ENCODE results near the gene FNDC10.

GRCh38 chr1:1582585-1583346 lies 17.2 kb downstream of the FNDC10 start:
- TF ChIP-seq TAF1 (IDR thresholded peaks at IDR 0.05; ENCODE audit: low read depth) (no peak), REST (IDR thresholded peaks at IDR 0.05; ENCODE audit: low read depth) (no peak), YY1 (IDR thresholded peaks at IDR 0.05; ENCODE audit: low read depth) (no peak), EP300 (IDR thresholded peaks at IDR 0.05; ENCODE audit: borderline replicate concordance) (no peak), TEAD4 (IDR thresholded peaks at IDR 0.05) (no peak), RAD21 (IDR thresholded peaks at IDR 0.05; ENCODE audit: low read depth) (no peak), CEBPB (IDR thresholded peaks at IDR 0.05) (no peak), CREB1 (IDR thresholded peaks at IDR 0.05; ENCODE audit: low read depth) (no peak), FOXM1 (IDR thresholded peaks at IDR 0.05; ENCODE audit: borderline replicate concordance, low read depth) (no peak), USF1 (IDR thresholded peaks at IDR 0.05) (no peak), NFIC (IDR thresholded peaks at IDR 0.05) (no peak), ZBTB7A (IDR thresholded peaks at IDR 0.05; ENCODE audit: low read depth) (no peak), MAX (IDR thresholded peaks at IDR 0.05) (no peak), EGR1 (IDR thresholded peaks at IDR 0.05) (no peak)

All from Ishikawa (cell line).